GM23248 (cell line): ENCODE results near the gene LGALS8. TPM values are rescaled to one million over a fixed set of nuclear protein-coding genes. Genes with fewer than 3 reads are reported as not detected.

Source experiments
- DNase-seq: peaks from one replicate; pipeline ENCODE4 v3.0.0-alpha.2; 2015
- H2AFZ ChIP-seq: fragments of 200-600 bp; sonication (generic); 2 replicates; pipeline ENCODE4 v1.6.1; 2016; ENCODE audit warnings: antibody characterized with exemption
- H3F3A ChIP-seq: fragments of 200-600 bp; sonication (generic); 2 replicates; pipeline ENCODE4 v1.6.1; 2016; ENCODE audit warnings: mild to moderate bottlenecking, antibody characterized with exemption, mixed run types; ENCODE audit not compliant: insufficient read depth
- H3K27ac ChIP-seq: fragments of 200-600 bp; sonication (generic); 2 replicates; pipeline ENCODE4 v1.5.1; 2016; ENCODE audit warnings: mild to moderate bottlenecking
- H3K27me3 ChIP-seq: fragments of 200-600 bp; sonication (generic); replicated peaks from 2 replicates; pipeline ENCODE4 v1.6.1; 2016; ENCODE audit warnings: mild to moderate bottlenecking; ENCODE audit not compliant: insufficient read depth
- H3K36me3 ChIP-seq: fragments of 200-600 bp; sonication (generic); 2 replicates; pipeline ENCODE4 v1.6.1; 2016; ENCODE audit warnings: low read depth, mild to moderate bottlenecking
- H3K4me1 ChIP-seq: fragments of 200-600 bp; sonication (generic); 2 replicates; pipeline ENCODE4 v1.6.1; 2016; ENCODE audit warnings: mild to moderate bottlenecking; ENCODE audit not compliant: insufficient read depth
- H3K4me2 ChIP-seq: fragments of 200-600 bp; sonication (generic); one replicate; pipeline ENCODE4 v1.6.1; 2016; ENCODE audit warnings: mild to moderate bottlenecking; ENCODE audit not compliant: unreplicated experiment
- H3K4me3 ChIP-seq: fragments of 200-600 bp; sonication (generic); 2 replicates; pipeline ENCODE4 v1.5.1; 2016; ENCODE audit warnings: mild to moderate bottlenecking
- H3K79me2 ChIP-seq: fragments of 200-600 bp; sonication (generic); 2 replicates; pipeline ENCODE4 v1.6.1; 2016; ENCODE audit warnings: mild to moderate bottlenecking; ENCODE audit not compliant: insufficient read depth
- H3K9ac ChIP-seq: fragments of 200-600 bp; sonication (generic); 2 replicates; pipeline ENCODE4 v1.6.1; 2016; ENCODE audit warnings: mild to moderate bottlenecking
- H3K9me2 ChIP-seq: fragments of 200-600 bp; sonication (generic); 2 replicates; pipeline ENCODE4 v1.6.1; 2016; ENCODE audit warnings: mixed run types, mild to moderate bottlenecking, moderate library complexity; ENCODE audit not compliant: insufficient read depth
- H3K9me3 ChIP-seq: fragments of 200-600 bp; sonication (generic); one replicate; pipeline ENCODE4 v1.6.1; 2017; ENCODE audit warnings: low read depth
- H4K20me1 ChIP-seq: fragments of 200-600 bp; sonication (generic); 2 replicates; pipeline ENCODE4 v1.6.0; 2016; ENCODE audit not compliant: insufficient read depth
- EZH2 ChIP-seq: fragments of 200-600 bp; sonication (generic); IDR thresholded peaks from 2 replicates; pipeline ENCODE4 v1.6.1; 2018; ENCODE audit warnings: antibody characterized with exemption, mild to moderate bottlenecking; ENCODE audit not compliant: insufficient read depth, poor library complexity, severe bottlenecking
- EZH2phosphoT487 ChIP-seq: fragments of 200-600 bp; sonication (generic); IDR thresholded peaks from 2 replicates; pipeline ENCODE4 v1.6.1; 2018; ENCODE audit warnings: antibody characterized with exemption, moderate library complexity, mild to moderate bottlenecking, low read depth; ENCODE audit not compliant: insufficient read depth
- WGBS, 2 experiments: methylation state at CpG; one replicate each; pipeline ENCODE4 v1.1.6; 2015 to 2017; ENCODE audit warnings: low lambda C conversion rate in 2 of 2, low coverage in 1 of 2; ENCODE audit errors: missing lambda C conversion rate in 2 of 2; 5-methylcytosine and 5-hydroxymethylcytosine counted together
- in situ Hi-C: fragments of 300-500 bp; cut with MboI; formaldehyde crosslinking; loops from 2 replicates; pipeline ENCODE4 v1.15.0; 2020
- polyA plus RNA-seq: library from polyadenylated mRNA; unstranded; fragments of >200 nt; fragmentation: Nextera tagmentation; extraction: Ambion mirVana; gene quantifications from 2 replicates; pipeline ENCODE4 v1.2.1, GENCODE V29; 2016
- total RNA-seq: library from RNA; depleted of rRNA; stranded (reverse); fragments of >200 nt; shearing (Covaris generic); gene quantifications from 2 replicates; pipeline ENCODE4 v1.2.3, GENCODE V29; 2014

The LGALS8 gene
- total and polyA plus RNA-seq, 2 experiments from 2014 or later = 43.3 to 68.6 TPM

- no peak for DNase-seq
- H3K4me3 ChIP-seq = no peak overlapping the region
- no peaks in the 10 kb centered on the region for H3K9me3 ChIP-seq
- no peak for TF ChIP-seq EZH2phosphoT487
- no peak for TF ChIP-seq EZH2
- no peak overlapping the region for H3K9ac ChIP-seq
- no peaks in the 10 kb centered on the region for H3K36me3 ChIP-seq
- no peak overlapping the region for H3K27ac ChIP-seq
- H2AFZ ChIP-seq = no peak overlapping the region
- H3K4me1 ChIP-seq = peaks cover 8% of the 10 kb centered on the region
- H4K20me1 ChIP-seq = no peaks in the 10 kb centered on the region
- in situ Hi-C loops = no loop called here
- H3K27me3 ChIP-seq = no peaks in the 10 kb centered on the region
- H3K9me2 ChIP-seq = no peaks in the 10 kb centered on the region
- H3K4me2 ChIP-seq = no peak overlapping the region
- no peaks in the 10 kb centered on the region for H3K79me2 ChIP-seq
- peaks cover 7% of the 10 kb centered on the region; the same call in 1 of the 2 replicates for H3F3A ChIP-seq
- 63 to 68% methylated on average over 5 of the region's 5 CpGs for WGBS, 2 experiments
Observed at GRCh38 chr1:236518322-236518721, 5.5 kb upstream of the LGALS8 start.

- H3K9ac ChIP-seq = no peak overlapping the region
- no peak overlapping the region for H3K27ac ChIP-seq
- TF ChIP-seq EZH2 = no peak
- no peak for TF ChIP-seq EZH2phosphoT487
- no peaks in the 10 kb centered on the region for H3K27me3 ChIP-seq
- peaks cover 7% of the 10 kb centered on the region; the same call in 1 of the 2 replicates for H3F3A ChIP-seq
- no peaks in the 10 kb centered on the region for H3K36me3 ChIP-seq
- in situ Hi-C loops = no loop called here
- DNase-seq = no peak
- peaks cover 14% of the 10 kb centered on the region for H3K4me1 ChIP-seq
- H3K4me3 ChIP-seq = no peak overlapping the region
- no peaks in the 10 kb centered on the region for H3K9me3 ChIP-seq
- 46 to 50% methylated on average over 4 of the region's 4 CpGs for WGBS, 2 experiments
- no peaks in the 10 kb centered on the region for H4K20me1 ChIP-seq
- no peaks in the 10 kb centered on the region for H3K9me2 ChIP-seq
- H2AFZ ChIP-seq = no peak overlapping the region
- H3K4me2 ChIP-seq = no peak overlapping the region
- H3K79me2 ChIP-seq = peaks cover 8% of the 10 kb centered on the region
Observed at GRCh38 chr1:236520445-236521005, 3.3 kb upstream of the LGALS8 start.

GRCh38 chr1:236522937-236523703 lies 662 bp upstream of the LGALS8 start:
- no peak for TF ChIP-seq EZH2
- TF ChIP-seq EZH2phosphoT487 = no peak
- Histone ChIP-seq H3K79me2 (peaks cover 24% of the 10 kb centered on the region), H3F3A (peaks cover 7% of the 10 kb centered on the region; the same call in 1 of the 2 replicates), H3K9me3 (no peaks in the 10 kb centered on the region), H3K36me3 (peaks cover 9% of the 10 kb centered on the region), H4K20me1 (no peaks in the 10 kb centered on the region), H3K27ac (no peak overlapping the region), H3K4me1 (peaks cover 6% of the 10 kb centered on the region), H3K4me3 (peak overlapping the region; percentile 90), H3K9ac (peak overlapping the region; percentile 88), H3K9me2 (no peaks in the 10 kb centered on the region), H3K27me3 (no peaks in the 10 kb centered on the region), H3K4me2 (peak overlapping the region; percentile 78), H2AFZ (peak overlapping the region; percentile 92)
- in situ Hi-C loops = no loop called here
- 19 to 37% methylated on average over 15 to 26 of the region's 26 CpGs for WGBS, 2 experiments
- DNase-seq = peak; percentile 18

- H3K9ac ChIP-seq = peak overlapping the region; percentile 88
- peaks cover 30% of the 10 kb centered on the region for H3K79me2 ChIP-seq
- in situ Hi-C loops = no loop called here
- H4K20me1 ChIP-seq = no peaks in the 10 kb centered on the region
- no peaks in the 10 kb centered on the region for H3K9me2 ChIP-seq
- H3K4me3 ChIP-seq = peak overlapping the region; percentile 90
- TF ChIP-seq EZH2phosphoT487 = no peak
- H3K4me1 ChIP-seq = peaks cover 6% of the 10 kb centered on the region; the same call in 1 of the 2 replicates
- peak overlapping the region; percentile 92 for H2AFZ ChIP-seq
- peak; percentile 95 for DNase-seq
- 0 to 1% methylated on average over 32 of the region's 32 CpGs for WGBS, 2 experiments
- H3K36me3 ChIP-seq = peaks cover 9% of the 10 kb centered on the region
- H3K27me3 ChIP-seq = no peaks in the 10 kb centered on the region
- H3K4me2 ChIP-seq = peak overlapping the region; percentile 78
- H3K9me3 ChIP-seq = no peaks in the 10 kb centered on the region
- H3F3A ChIP-seq = peaks cover 7% of the 10 kb centered on the region; the same call in 1 of the 2 replicates
- H3K27ac ChIP-seq = peak overlapping the region; percentile 59
Observed at GRCh38 chr1:236524142-236524894, 536 bp downstream of the LGALS8 start.
